CD4-positive, alpha-beta T cell (primary cell): ENCODE measurements around the gene UPF1. TPM values are rescaled to one million over a fixed set of nuclear protein-coding genes. Genes with fewer than 3 reads are reported as not detected.
"Not testable (repeated sequence)": the region's sequence is repeated elsewhere in the genome, so short reads cannot be mapped to it uniquely, and the experiment has no call there.

Source experiments
- ATAC-seq: fragments of 200-7000 bp; cut with Tn5 transposase; one replicate; pipeline ENCODE4 v1.10.0; 2022; ENCODE audit warnings: mild to moderate bottlenecking; ENCODE audit not compliant: poor library complexity
- CTCF ChIA-PET: fragments of 350-600 bp; sonication (Branson Sonifier 250); formaldehyde crosslinking; loops from one replicate; lab custom pipeline; 2021; ENCODE audit warnings: antibody characterized with exemption, inconsistent platforms; lab: Charles Lee
- POLR2A ChIA-PET: fragments of 350-600 bp; sonication (Branson Sonifier 250); formaldehyde crosslinking; loops from one replicate; lab custom pipeline; 2021; ENCODE audit warnings: antibody characterized with exemption, inconsistent platforms; lab: Charles Lee
- DNase-seq, 14 experiments: peaks; one replicate each; pipeline ENCODE4 v3.0.0-alpha.2; 2013 to 2020; ENCODE audit warnings: mixed read lengths in 2 of 14
- H3K27ac ChIP-seq, 2 donors: one replicate each; pipeline versions ENCODE4 v1.5.1 to v1.7.0; 2013; ENCODE audit warnings: low read length in 2 of 2, low read depth in 1 of 2, mild to moderate bottlenecking in 1 of 2
- H3K27me3 ChIP-seq, 2 experiments: 1 replicate in 1 of 2; 2 replicates in 1 of 2; pipeline versions ENCODE4 v1.6.1 to v1.7.0; 2013; ENCODE audit warnings: low read length in 2 of 2, control low read depth in 1 of 2, mild to moderate bottlenecking in 1 of 2, moderate library complexity in 1 of 2; ENCODE audit not compliant: insufficient read depth in 2 of 2, control insufficient read depth in 1 of 2
- H3K36me3 ChIP-seq: one replicate; pipeline ENCODE4 v1.6.1; 2013; ENCODE audit warnings: low read length, control low read depth; ENCODE audit not compliant: insufficient read depth
- H3K4me1 ChIP-seq: one replicate; pipeline ENCODE4 v1.6.1; 2013; ENCODE audit warnings: low read length, control low read depth; ENCODE audit not compliant: insufficient read depth
- H3K4me3 ChIP-seq: one replicate; pipeline ENCODE4 v1.5.1; 2013; ENCODE audit warnings: mild to moderate bottlenecking, low read length, moderate library complexity
- H3K9me3 ChIP-seq, 2 experiments: 1 replicate in 1 of 2; 2 replicates in 1 of 2; pipeline versions ENCODE4 v1.6.1 to v1.7.0; 2013; ENCODE audit warnings: low read length in 2 of 2, mild to moderate bottlenecking in 2 of 2, control low read depth in 1 of 2, moderate library complexity in 1 of 2; ENCODE audit not compliant: control insufficient read depth in 1 of 2, insufficient read depth in 1 of 2
- H3K27ac Mint-ChIP-seq: one replicate; pipeline ENCODE4 v1.8.0; 2020; ENCODE audit warnings: mixed read lengths
- H3K27me3 Mint-ChIP-seq: one replicate; pipeline ENCODE4 v1.8.0; 2021; ENCODE audit warnings: mixed read lengths
- H3K36me3 Mint-ChIP-seq: one replicate; pipeline ENCODE4 v1.8.0; 2021; ENCODE audit warnings: low read depth, mixed read lengths
- H3K4me1 Mint-ChIP-seq: one replicate; pipeline ENCODE4 v1.8.0; 2021; ENCODE audit warnings: low read depth, mixed read lengths
- H3K4me3 Mint-ChIP-seq: one replicate; pipeline ENCODE4 v1.8.0; 2020; ENCODE audit warnings: mild to moderate bottlenecking, mixed read lengths
- H3K9me3 Mint-ChIP-seq: one replicate; pipeline ENCODE4 v1.8.0; 2020; ENCODE audit warnings: mixed read lengths
- CTCF ChIP-seq: fragments of 200-600 bp; IDR thresholded peaks from one replicate; pipeline ENCODE4 v1.8.0; 2022; ENCODE audit warnings: antibody characterized with exemption, mild to moderate bottlenecking
- intact Hi-C, 2 experiments: fragments of 100-400 bp; cut with DNase I in 1 of 2; cut with micrococcal nuclease in 1 of 2; formaldehyde crosslinking; loops; one replicate each; pipeline versions ENCODE4 v1.15.1 to v1.9.0; 2023 to 2025; cut with DNase I, micrococcal nuclease
- total RNA-seq, 174 experiments: library from RNA in 2 of 174; stranded (reverse) in 2 of 174; gene quantifications; one replicate each; pipeline ENCODE4 v1.2.3 and lab custom pipeline; 2021 to 2026

UPF1 gene
- total RNA-seq, 2 experiments from 2014 or later, result 146 to 150 TPM

GRCh38 chr19:18804643-18805042 is 27.1 kb upstream of the UPF1 start:
- DNase-seq (no peak), ATAC-seq (no peak)
- no peaks in the 10 kb centered on the region for H3K36me3 ChIP-seq
- H3K9me3 ChIP-seq, result peaks cover 0 to 15% of the 10 kb centered on the region in 2 experiments
- H3K4me3 Mint-ChIP-seq, result no peak overlapping the region
- intact Hi-C loops, result no loop called here
- H3K27ac ChIP-seq, result no peak overlapping the region
- CTCF ChIA-PET, result no interaction called here
- POLR2A ChIA-PET, result no interaction called here
- H3K27me3 ChIP-seq, result peaks cover 0 to 6% of the 10 kb centered on the region in 2 experiments
- no peak overlapping the region for H3K4me3 ChIP-seq
- TF ChIP-seq CTCF, result no peak
- peaks cover 2% of the 10 kb centered on the region for H3K4me1 ChIP-seq
- no peak overlapping the region for H3K27ac Mint-ChIP-seq
- peaks cover 13% of the 10 kb centered on the region for H3K27me3 Mint-ChIP-seq
- H3K4me1 Mint-ChIP-seq, result peaks cover 3% of the 10 kb centered on the region
- no peaks in the 10 kb centered on the region for H3K9me3 Mint-ChIP-seq
- no peaks in the 10 kb centered on the region for H3K36me3 Mint-ChIP-seq

GRCh38 chr19:18807861-18808331 is 23.9 kb upstream of the UPF1 start:
- DNase-seq (no peak), ATAC-seq (no peak)
- intact Hi-C loops, result no loop called here
- Histone ChIP-seq H3K27me3 (no peaks in the 10 kb centered on the region), H3K36me3 (no peaks in the 10 kb centered on the region), H3K4me1 (peaks cover 2% of the 10 kb centered on the region), H3K27ac (no peak overlapping the region), H3K4me3 (no peak overlapping the region), H3K9me3 (peaks cover 0 to 5% of the 10 kb centered on the region in 2 experiments)
- H3K4me1 Mint-ChIP-seq, result peaks cover 4% of the 10 kb centered on the region
- POLR2A ChIA-PET, result no interaction called here
- TF ChIP-seq CTCF, result no peak
- CTCF ChIA-PET, result no interaction called here
- no peak overlapping the region for H3K4me3 Mint-ChIP-seq
- H3K36me3 Mint-ChIP-seq, result no peaks in the 10 kb centered on the region
- H3K9me3 Mint-ChIP-seq, result no peaks in the 10 kb centered on the region
- H3K27me3 Mint-ChIP-seq, result peaks cover 15% of the 10 kb centered on the region
- H3K27ac Mint-ChIP-seq, result no peak overlapping the region

- Mint-ChIP-seq H3K4me3 (no peak overlapping the region), H3K9me3 (no peaks in the 10 kb centered on the region), H3K27me3 (peaks cover 9% of the 10 kb centered on the region), H3K36me3 (no peaks in the 10 kb centered on the region), H3K27ac (no peak overlapping the region), H3K4me1 (peaks cover 4% of the 10 kb centered on the region)
- H3K27ac ChIP-seq, result no peak overlapping the region
- no peaks in the 10 kb centered on the region for H3K36me3 ChIP-seq
- no peak for TF ChIP-seq CTCF
- H3K4me3 ChIP-seq, result no peak overlapping the region
- ATAC-seq (no peak), DNase-seq (no peak)
- ChIA-PET CTCF (no interaction called here), POLR2A (no interaction called here)
- intact Hi-C loops, result no loop called here
- H3K27me3 ChIP-seq, result no peaks in the 10 kb centered on the region
- H3K9me3 ChIP-seq, result no peaks in the 10 kb centered on the region
- peaks cover 2% of the 10 kb centered on the region for H3K4me1 ChIP-seq
Observed at GRCh38 chr19:18809149-18809868, 22.4 kb upstream of the UPF1 start.

- ATAC-seq, H3K36me3 Mint-ChIP-seq, H3K27ac Mint-ChIP-seq, H3K27me3 Mint-ChIP-seq, H3K4me1 Mint-ChIP-seq, H3K4me1 ChIP-seq, CTCF ChIA-PET, H3K4me3 ChIP-seq, DNase-seq, H3K9me3 ChIP-seq, H3K27me3 ChIP-seq, H3K9me3 Mint-ChIP-seq, H3K27ac ChIP-seq, POLR2A ChIA-PET, H3K36me3 ChIP-seq, H3K4me3 Mint-ChIP-seq, intact Hi-C loops: not testable (repeated sequence)
Observed at GRCh38 chr19:18811638-18812037, 20.1 kb upstream of the UPF1 start.
